CD8-positive, alpha-beta memory T cell (primary cell): ENCODE results near the gene MAP3K21. TPM values are rescaled to one million over a fixed set of nuclear protein-coding genes. Genes with fewer than 3 reads are reported as not detected.

Experiments used
- CTCF ChIA-PET: fragments of 350-600 bp; sonication (Branson Sonifier 250); formaldehyde crosslinking; loops from one replicate; lab custom pipeline; 2021; ENCODE audit warnings: antibody characterized with exemption; lab: Charles Lee
- POLR2A ChIA-PET: fragments of 350-600 bp; sonication (Branson Sonifier 250); formaldehyde crosslinking; loops from one replicate; lab custom pipeline; 2021; ENCODE audit warnings: antibody characterized with exemption; lab: Charles Lee
- DNase-seq, 5 donors: peaks; one replicate each; pipeline versions ENCODE4 v3.0.0 to v3.0.0-alpha.2; 2020 to 2022; ENCODE audit warnings: mixed read lengths in 1 of 5
- H3K27ac ChIP-seq: one replicate; pipeline ENCODE4 v1.7.0; 2013; ENCODE audit warnings: low read depth, mild to moderate bottlenecking, low read length, moderate library complexity
- H3K27me3 ChIP-seq: 2 replicates; pipeline ENCODE4 v1.7.0; 2013; ENCODE audit warnings: low read length, mild to moderate bottlenecking; ENCODE audit not compliant: insufficient read depth, poor library complexity, severe bottlenecking
- H3K36me3 ChIP-seq: 2 replicates; pipeline ENCODE4 v1.7.0; 2013; ENCODE audit warnings: mild to moderate bottlenecking, low read length, moderate library complexity; ENCODE audit not compliant: insufficient read depth
- H3K4me1 ChIP-seq: 2 replicates; pipeline ENCODE4 v1.7.0; 2013; ENCODE audit warnings: mild to moderate bottlenecking, low read length, moderate library complexity; ENCODE audit not compliant: insufficient read depth
- H3K4me3 ChIP-seq: 2 replicates; pipeline ENCODE4 v1.7.0; 2013; ENCODE audit warnings: mild to moderate bottlenecking, low read length
- H3K9me3 ChIP-seq: 2 replicates; pipeline ENCODE4 v1.7.0; 2013; ENCODE audit warnings: mild to moderate bottlenecking, low read length
- H3K27ac Mint-ChIP-seq, 8 donors: one replicate each; pipeline ENCODE4 v1.8.0; 2020 to 2021; ENCODE audit warnings: mixed read lengths in 8 of 8, mild to moderate bottlenecking in 6 of 8, inconsistent platforms in 3 of 8, moderate library complexity in 3 of 8
- H3K27me3 Mint-ChIP-seq, 2 donors: one replicate each; pipeline ENCODE4 v1.8.0; 2020 to 2021; ENCODE audit warnings: mixed read lengths in 2 of 2, mild to moderate bottlenecking in 1 of 2, moderate library complexity in 1 of 2
- H3K36me3 Mint-ChIP-seq, 3 donors: one replicate each; pipeline ENCODE4 v1.8.0; 2020 to 2021; ENCODE audit warnings: mixed read lengths in 3 of 3, inconsistent platforms in 1 of 3, mild to moderate bottlenecking in 1 of 3
- H3K4me1 Mint-ChIP-seq, 3 donors: one replicate each; pipeline ENCODE4 v1.8.0; 2020 to 2021; ENCODE audit warnings: mixed read lengths in 3 of 3, inconsistent platforms in 1 of 3, mild to moderate bottlenecking in 1 of 3
- H3K4me3 Mint-ChIP-seq, 7 donors: one replicate each; pipeline ENCODE4 v1.8.0; 2020 to 2021; ENCODE audit warnings: mixed read lengths in 7 of 7, mild to moderate bottlenecking in 6 of 7, moderate library complexity in 4 of 7, inconsistent platforms in 2 of 7
- H3K9me3 Mint-ChIP-seq, 5 donors: one replicate each; pipeline ENCODE4 v1.8.0; 2020 to 2022; ENCODE audit warnings: mixed read lengths in 5 of 5, mild to moderate bottlenecking in 3 of 5, moderate library complexity in 2 of 5, inconsistent platforms in 1 of 5
- polyA plus RNA-seq: library from polyadenylated mRNA; unstranded; fragments of 300-500 nt; fragmentation: Illumina TruSeq; gene quantifications from one replicate; pipeline ENCODE4 v1.2.3, GENCODE V29; 2021
- total RNA-seq, 2 experiments: library from RNA; stranded (reverse); gene quantifications; one replicate each; pipeline ENCODE4 v1.2.3, GENCODE V29; 2021

MAP3K21 gene
- total and polyA plus RNA-seq, 3 experiments from 2014 or later = 0.54 to 2.8 (median 2.8) TPM

DNA sequence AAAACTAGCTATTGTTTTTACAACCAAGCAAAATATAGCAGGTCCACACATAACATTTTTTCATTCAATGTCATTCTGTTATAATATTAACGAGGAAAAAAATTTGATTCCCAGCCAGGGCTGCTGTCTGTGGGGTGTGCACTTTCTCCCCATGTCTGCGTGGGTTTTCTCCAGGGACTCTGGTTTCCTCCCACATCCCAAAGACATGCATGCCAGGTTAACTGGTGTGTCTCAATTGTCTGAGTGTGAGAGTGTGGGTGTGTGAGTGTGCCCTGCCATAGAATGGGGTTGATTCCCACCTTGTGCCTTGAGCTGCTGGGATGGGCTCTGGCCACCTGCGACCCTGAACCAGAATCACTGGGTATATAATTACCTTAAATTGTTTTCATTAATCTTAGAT, 60.1 kb downstream of the MAP3K21 start:
- Mint-ChIP-seq H3K36me3 (peaks cover 2 to 9% (median 4%) of the 10 kb centered on the region in 3 donors), H3K27me3 (peaks cover 6 to 17% of the 10 kb centered on the region in 2 donors), H3K27ac (no peak overlapping the region), H3K4me1 (no peaks in the 10 kb centered on the region), H3K4me3 (no peak overlapping the region), H3K9me3 (peaks cover 0 to 4% (median 0%) of the 10 kb centered on the region in 5 donors)
- no peak overlapping the region for H3K27ac ChIP-seq
- no peak for DNase-seq
- ChIA-PET POLR2A (no interaction called here), CTCF (no interaction called here)
- no peak overlapping the region for H3K4me3 ChIP-seq
- no peaks in the 10 kb centered on the region for H3K36me3 ChIP-seq
- H3K9me3 ChIP-seq = no peaks in the 10 kb centered on the region
- no peaks in the 10 kb centered on the region for H3K4me1 ChIP-seq
- peaks cover 6% of the 10 kb centered on the region for H3K27me3 ChIP-seq

DNA sequence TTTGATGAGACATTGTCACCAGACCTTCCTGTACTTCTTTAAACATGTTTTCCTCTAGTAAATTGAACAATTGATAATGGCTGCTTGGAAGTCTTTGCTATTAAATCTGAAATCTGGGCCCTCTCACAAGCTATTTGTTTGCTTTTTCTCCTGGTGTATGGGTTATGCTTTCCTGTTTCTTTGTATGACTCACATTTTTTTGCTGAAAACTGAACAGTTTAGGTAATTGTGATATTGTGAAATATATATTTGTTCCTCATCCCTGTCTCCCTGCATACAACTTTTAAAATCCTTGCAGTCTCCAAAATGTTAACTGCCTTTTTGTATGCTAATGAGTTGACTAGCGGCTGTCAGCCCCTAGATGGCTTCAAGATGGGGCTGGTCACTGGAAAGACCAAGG, 61.6 kb downstream of the MAP3K21 start:
- Mint-ChIP-seq H3K27me3 (peaks cover 12 to 32% of the 10 kb centered on the region in 2 donors), H3K4me1 (no peaks in the 10 kb centered on the region), H3K36me3 (no peaks in the 10 kb centered on the region), H3K4me3 (no peak overlapping the region), H3K9me3 (no peaks in the 10 kb centered on the region), H3K27ac (no peak overlapping the region)
- ChIA-PET POLR2A (no interaction called here), CTCF (no interaction called here)
- Histone ChIP-seq H3K4me1 (no peaks in the 10 kb centered on the region), H3K9me3 (no peaks in the 10 kb centered on the region), H3K4me3 (no peak overlapping the region), H3K36me3 (no peaks in the 10 kb centered on the region), H3K27ac (no peak overlapping the region), H3K27me3 (peaks cover 9% of the 10 kb centered on the region)
- no peak for DNase-seq

DNA sequence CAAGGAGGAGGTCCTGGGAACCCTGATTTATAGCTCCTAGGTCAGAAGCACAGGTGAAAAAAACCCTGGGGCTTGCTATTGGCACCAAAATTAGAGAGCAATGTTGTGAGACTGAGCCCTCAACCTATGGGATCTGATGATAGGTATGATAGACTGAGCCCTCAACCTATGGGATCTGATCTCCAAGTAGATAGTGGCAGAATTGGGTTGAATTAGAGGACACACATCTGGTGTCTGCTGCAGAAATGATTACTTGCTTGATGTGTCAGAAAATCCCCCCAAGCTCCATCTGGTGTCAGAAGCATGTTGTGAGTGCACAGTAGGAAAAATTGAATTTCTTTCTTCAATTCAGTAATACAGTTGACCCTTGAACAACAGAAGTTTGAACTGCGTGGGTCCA, 62.4 kb downstream of the MAP3K21 start:
- peaks cover 13 to 34% of the 10 kb centered on the region in 2 donors for H3K27me3 Mint-ChIP-seq
- H3K36me3 Mint-ChIP-seq = no peaks in the 10 kb centered on the region
- no peaks in the 10 kb centered on the region for H3K36me3 ChIP-seq
- no peak overlapping the region for H3K27ac Mint-ChIP-seq
- POLR2A ChIA-PET = no interaction called here
- no peak overlapping the region for H3K4me3 Mint-ChIP-seq
- CTCF ChIA-PET = no interaction called here
- no peaks in the 10 kb centered on the region for H3K4me1 Mint-ChIP-seq
- H3K27me3 ChIP-seq = peaks cover 9% of the 10 kb centered on the region
- no peaks in the 10 kb centered on the region for H3K4me1 ChIP-seq
- no peaks in the 10 kb centered on the region for H3K9me3 Mint-ChIP-seq
- H3K27ac ChIP-seq = no peak overlapping the region
- DNase-seq = no peak
- H3K9me3 ChIP-seq = no peaks in the 10 kb centered on the region
- H3K4me3 ChIP-seq = no peak overlapping the region

DNA sequence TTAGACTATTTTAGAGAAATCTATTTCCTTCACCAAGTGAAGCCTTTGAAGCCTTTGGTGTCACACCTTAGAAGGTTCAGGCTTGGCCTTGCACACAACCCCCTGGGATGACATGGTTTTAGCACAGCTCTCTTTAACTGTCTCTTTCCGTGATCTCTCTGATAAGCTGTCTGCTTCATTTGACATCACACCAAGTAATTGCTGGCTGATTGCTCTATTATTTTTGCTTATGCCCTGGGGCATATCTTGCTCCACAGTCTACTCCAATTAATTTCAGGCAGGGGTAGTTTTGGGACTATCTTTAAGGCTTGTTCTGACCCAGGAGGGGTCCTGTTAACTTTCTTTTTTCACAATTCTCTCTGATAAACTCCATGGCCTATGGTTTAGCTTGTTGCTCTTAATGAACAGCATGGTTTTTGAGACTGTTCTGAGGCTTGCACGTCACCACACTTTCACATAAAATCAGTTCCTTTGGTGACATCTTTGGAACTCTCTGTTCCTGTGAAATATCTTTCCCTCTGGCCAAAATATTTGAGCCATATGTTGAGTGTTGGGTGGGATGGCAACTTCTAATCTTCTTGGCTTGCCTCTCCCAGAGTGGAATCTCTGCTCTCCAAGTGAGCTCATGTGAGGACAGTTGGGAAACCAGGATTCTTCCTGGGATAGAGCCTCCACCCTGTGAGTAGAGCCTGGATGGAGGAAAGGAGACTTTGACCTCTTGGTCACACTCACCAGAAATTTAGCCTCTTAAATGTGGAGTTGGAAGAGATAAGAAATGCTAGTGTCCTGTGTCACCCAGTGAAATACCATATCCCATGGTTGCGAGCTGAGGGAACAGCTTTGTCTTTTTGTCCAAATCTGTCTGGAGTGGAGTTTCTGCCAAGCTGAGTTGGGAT, 63.6 kb downstream of the MAP3K21 start:
- no peak for DNase-seq
- Histone ChIP-seq H3K27ac (no peak overlapping the region), H3K36me3 (no peaks in the 10 kb centered on the region), H3K4me1 (no peaks in the 10 kb centered on the region), H3K9me3 (no peaks in the 10 kb centered on the region), H3K4me3 (no peak overlapping the region), H3K27me3 (peaks cover 9% of the 10 kb centered on the region)
- POLR2A ChIA-PET = no interaction called here
- H3K27me3 Mint-ChIP-seq = peaks cover 15 to 36% of the 10 kb centered on the region in 2 donors
- H3K36me3 Mint-ChIP-seq = no peaks in the 10 kb centered on the region
- H3K4me3 Mint-ChIP-seq = no peak overlapping the region
- H3K4me1 Mint-ChIP-seq = no peaks in the 10 kb centered on the region
- no peaks in the 10 kb centered on the region for H3K9me3 Mint-ChIP-seq
- CTCF ChIA-PET = no interaction called here
- no peak overlapping the region for H3K27ac Mint-ChIP-seq

DNA sequence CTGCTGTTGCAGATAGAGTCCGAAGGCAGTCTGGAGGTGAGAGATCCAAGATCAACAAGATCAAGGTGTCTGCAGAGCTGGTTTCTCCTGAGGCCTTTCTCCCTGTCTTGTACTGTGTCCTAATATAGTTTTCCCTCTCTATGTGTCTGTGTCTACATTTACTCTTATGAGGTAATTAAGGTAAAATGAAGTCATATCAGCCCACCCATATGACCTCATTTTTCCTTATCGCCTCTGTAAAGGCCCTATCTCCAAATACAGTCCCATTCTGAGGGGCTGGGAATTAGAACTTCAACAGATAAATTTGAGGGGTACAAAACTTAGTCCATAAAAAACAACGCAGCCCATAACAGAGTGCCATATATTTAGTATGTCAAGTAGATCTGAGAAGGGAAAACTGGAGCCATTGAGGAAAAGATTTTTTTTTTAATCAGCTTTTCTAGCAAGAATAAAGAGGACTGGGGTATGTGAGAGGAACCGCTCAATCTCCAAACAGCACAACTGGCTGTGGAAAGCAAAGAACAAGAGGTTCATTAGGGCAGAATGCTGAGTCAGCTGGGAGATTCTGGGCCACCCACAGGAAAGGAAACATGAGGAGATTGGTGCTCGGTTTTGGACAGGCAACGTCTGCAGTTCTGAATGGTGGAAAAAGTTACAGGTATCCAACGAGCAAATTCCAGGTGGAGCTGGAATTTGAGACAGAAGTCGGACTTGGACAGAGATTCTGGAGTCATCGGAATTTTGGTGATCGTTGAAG, 65.7 kb downstream of the MAP3K21 start:
- peak overlapping the region in 1 of 7 donors; percentile 4 for H3K4me3 Mint-ChIP-seq
- no peaks in the 10 kb centered on the region for H3K4me1 ChIP-seq
- H3K4me3 ChIP-seq = no peak overlapping the region
- no peak for DNase-seq
- POLR2A ChIA-PET = no interaction called here
- no peaks in the 10 kb centered on the region for H3K9me3 Mint-ChIP-seq
- no peaks in the 10 kb centered on the region for H3K36me3 Mint-ChIP-seq
- no peaks in the 10 kb centered on the region for H3K4me1 Mint-ChIP-seq
- H3K27ac Mint-ChIP-seq = peak overlapping the region in 1 of 8 donors; percentile 5
- H3K27me3 ChIP-seq = peaks cover 9% of the 10 kb centered on the region
- H3K27ac ChIP-seq = no peak overlapping the region
- H3K36me3 ChIP-seq = no peaks in the 10 kb centered on the region
- CTCF ChIA-PET = interaction anchor here (0.7 to 0.8 kb wide), 2 partner anchors 27 to 87 kb away, joined by 3 read pairs; no protein-coding TSS in a partner anchor
- no peaks in the 10 kb centered on the region for H3K9me3 ChIP-seq
- peaks cover 19 to 52% of the 10 kb centered on the region in 2 donors for H3K27me3 Mint-ChIP-seq

DNA sequence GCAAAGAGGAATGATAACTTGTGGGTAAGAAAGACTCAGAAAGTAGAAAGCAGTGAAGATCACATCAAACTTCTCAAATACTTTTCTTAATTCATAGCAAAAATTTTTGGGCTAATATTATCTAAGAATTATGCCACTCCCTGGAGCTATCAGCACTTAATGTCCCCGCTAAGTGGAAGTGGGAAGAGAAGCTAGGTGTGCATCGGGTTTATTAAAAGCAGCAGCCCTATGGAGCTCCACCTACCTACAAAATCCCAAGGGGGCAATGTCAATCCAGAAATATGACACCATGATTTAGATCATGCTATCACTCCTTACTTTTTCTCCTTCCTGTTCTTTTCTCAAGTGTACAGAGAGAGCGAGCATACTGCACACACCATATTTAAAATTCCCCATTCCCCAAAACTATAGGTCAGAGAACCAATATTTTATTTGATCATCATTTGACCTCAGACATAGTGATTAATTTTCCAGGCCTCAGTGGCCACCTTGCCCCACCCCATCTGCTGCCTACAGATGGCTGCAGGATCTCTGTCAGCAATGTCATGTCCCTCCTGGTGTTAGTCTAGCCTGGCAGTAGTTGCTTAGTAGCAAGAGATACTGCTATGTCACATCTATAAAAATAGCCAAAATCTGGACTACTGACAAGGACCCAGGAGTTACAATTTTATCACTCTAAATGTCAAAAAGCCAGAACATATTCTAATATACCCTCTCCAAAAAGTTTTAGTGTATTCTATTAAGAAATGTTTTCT, 66.6 kb downstream of the MAP3K21 start:
- no peaks in the 10 kb centered on the region for H3K4me1 Mint-ChIP-seq
- ChIA-PET POLR2A (no interaction called here), CTCF (interaction anchor here (0.8 kb wide), 1 partner anchor 28 kb away, joined by 3 read pairs; no protein-coding TSS in a partner anchor)
- peak overlapping the region in 1 of 8 donors; percentile 5 for H3K27ac Mint-ChIP-seq
- DNase-seq = no peak
- Histone ChIP-seq H3K27ac (no peak overlapping the region), H3K36me3 (no peaks in the 10 kb centered on the region), H3K4me3 (no peak overlapping the region), H3K4me1 (no peaks in the 10 kb centered on the region), H3K9me3 (no peaks in the 10 kb centered on the region), H3K27me3 (peaks cover 14% of the 10 kb centered on the region)
- H3K36me3 Mint-ChIP-seq = no peaks in the 10 kb centered on the region
- H3K4me3 Mint-ChIP-seq = no peak overlapping the region
- H3K27me3 Mint-ChIP-seq = peaks cover 19 to 52% of the 10 kb centered on the region in 2 donors
- no peaks in the 10 kb centered on the region for H3K9me3 Mint-ChIP-seq

DNA sequence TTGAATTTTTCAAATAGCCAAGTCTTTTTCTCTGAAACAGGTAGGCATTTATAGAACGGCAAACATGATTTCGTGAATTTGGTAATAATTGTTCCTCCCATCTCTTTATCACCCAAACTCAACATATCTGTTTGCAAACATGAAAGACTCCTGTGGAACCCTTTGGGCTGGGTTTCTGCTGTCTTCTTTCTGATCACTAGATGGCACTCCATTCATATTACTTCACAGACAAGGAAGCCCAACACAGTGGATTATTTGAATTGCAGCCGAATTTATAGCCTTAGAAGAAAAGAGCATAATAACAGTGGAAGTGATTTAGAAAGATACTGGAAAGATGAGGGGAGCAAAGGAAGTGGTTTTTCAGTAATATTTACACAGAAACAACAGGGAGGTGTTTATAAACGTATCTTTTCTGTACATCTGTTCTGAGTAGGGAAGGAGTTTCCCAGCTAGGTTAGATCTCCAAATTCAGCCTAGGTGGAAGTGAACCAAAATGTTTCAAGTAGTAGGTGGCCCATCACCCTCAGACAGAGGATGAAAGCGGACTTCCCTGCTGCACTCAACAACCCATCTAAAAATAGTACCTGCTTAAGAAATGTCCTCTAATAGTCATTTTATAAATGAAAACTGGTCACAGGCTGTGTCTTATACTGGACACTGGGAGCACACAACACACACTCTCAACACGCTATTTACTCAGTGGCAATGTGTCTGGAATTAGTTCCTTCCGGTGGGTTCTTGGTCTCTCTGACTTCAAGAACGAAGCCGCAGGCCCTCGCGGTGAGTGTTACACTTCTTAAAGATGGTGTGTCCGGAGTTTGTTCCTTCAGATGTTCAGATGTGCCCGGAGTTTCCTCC, 67.6 kb downstream of the MAP3K21 start:
- CTCF ChIA-PET = no interaction called here
- Mint-ChIP-seq H3K36me3 (no peaks in the 10 kb centered on the region), H3K4me3 (no peak overlapping the region), H3K27ac (no peak overlapping the region), H3K4me1 (no peaks in the 10 kb centered on the region), H3K27me3 (peaks cover 18 to 54% of the 10 kb centered on the region in 2 donors), H3K9me3 (no peaks in the 10 kb centered on the region)
- POLR2A ChIA-PET = no interaction called here
- H3K4me3 ChIP-seq = no peak overlapping the region
- H3K27me3 ChIP-seq = peaks cover 14% of the 10 kb centered on the region
- H3K4me1 ChIP-seq = no peaks in the 10 kb centered on the region
- H3K27ac ChIP-seq = no peak overlapping the region
- peak in 1 of 5 donors; percentile 8 for DNase-seq
- no peaks in the 10 kb centered on the region for H3K36me3 ChIP-seq
- no peaks in the 10 kb centered on the region for H3K9me3 ChIP-seq
